Activated naive CD8-positive, alpha-beta T cell (primary cell): ENCODE results near the gene RNF19B.

Experiments
- H3K27ac Mint-ChIP-seq: one replicate; pipeline ENCODE4 v1.8.0; 2021; ENCODE audit warnings: mixed read lengths
- H3K27me3 Mint-ChIP-seq: one replicate; pipeline ENCODE4 v1.8.0; 2021; ENCODE audit warnings: mixed read lengths
- H3K36me3 Mint-ChIP-seq: one replicate; pipeline ENCODE4 v1.8.0; 2021; ENCODE audit warnings: mixed read lengths
- H3K4me1 Mint-ChIP-seq: one replicate; pipeline ENCODE4 v1.8.0; 2021; ENCODE audit warnings: low read depth, mixed read lengths
- H3K4me3 Mint-ChIP-seq: one replicate; pipeline ENCODE4 v1.8.0; 2021; ENCODE audit warnings: mild to moderate bottlenecking, mixed read lengths
- H3K9me3 Mint-ChIP-seq: one replicate; pipeline ENCODE4 v1.8.0; 2021; ENCODE audit warnings: low read depth, mixed read lengths

Gene RNF19B

DNA sequence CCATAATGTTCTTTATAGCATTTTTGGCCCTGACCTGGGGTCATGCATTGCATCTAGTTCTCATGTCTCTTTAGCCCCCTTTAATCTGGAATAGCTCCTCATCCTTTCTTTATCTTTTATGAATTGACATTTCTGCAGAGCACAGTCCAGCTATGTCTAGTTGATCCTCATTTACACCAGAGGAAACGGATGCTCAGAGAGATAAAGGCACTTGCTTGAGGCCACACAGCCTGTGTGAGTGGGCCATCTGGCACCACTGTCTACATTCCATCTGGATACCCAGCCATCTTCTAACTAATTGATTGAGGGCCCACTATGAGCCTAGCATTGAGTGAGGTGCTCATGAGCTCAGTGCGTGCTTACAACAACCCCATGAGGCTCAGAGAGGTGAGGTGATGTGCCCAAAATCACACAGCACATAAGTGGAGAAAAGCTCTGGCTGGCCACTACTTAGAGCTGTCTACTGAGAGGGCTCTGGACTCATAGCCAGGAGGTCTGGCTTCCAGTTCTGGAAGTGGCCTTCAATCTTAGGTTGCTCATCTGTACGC lies 74.8 kb downstream of the RNF19B start:
- Mint-ChIP-seq H3K36me3 (no peaks in the 10 kb centered on the region), H3K4me3 (no peak overlapping the region), H3K27ac (no peak overlapping the region)

DNA sequence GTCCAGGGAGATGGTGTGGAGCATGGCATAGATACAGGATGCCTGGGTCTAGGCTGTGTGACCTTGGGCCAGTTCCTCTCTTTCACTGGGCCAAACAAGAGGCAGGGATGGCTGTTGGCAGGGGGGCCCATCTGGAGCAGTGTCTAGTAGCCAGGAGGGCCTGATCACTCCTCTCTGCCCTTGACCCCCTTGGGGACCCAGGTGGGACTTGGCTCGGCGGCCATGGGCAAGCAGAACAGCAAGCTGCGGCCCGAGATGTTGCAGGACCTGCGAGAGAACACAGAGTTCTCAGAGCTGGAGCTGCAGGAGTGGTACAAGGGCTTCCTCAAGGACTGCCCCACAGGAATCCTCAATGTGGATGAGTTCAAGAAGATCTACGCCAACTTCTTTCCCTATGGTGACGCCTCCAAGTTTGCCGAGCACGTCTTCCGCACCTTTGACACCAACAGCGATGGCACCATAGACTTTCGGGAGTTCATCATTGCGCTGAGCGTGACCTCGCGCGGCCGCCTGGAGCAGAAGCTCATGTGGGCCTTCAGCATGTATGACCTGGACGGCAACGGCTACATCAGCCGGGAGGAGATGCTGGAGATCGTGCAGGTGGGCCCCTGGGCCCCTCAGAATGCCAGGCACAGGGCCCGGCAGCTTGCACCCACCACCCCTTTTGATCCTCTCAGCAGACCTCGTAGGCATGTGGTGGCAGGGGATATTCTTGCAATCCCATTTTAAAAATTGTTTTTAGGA lies 75.8 kb downstream of the RNF19B start:
- Mint-ChIP-seq H3K36me3 (no peaks in the 10 kb centered on the region), H3K4me1 (peaks cover 16% of the 10 kb centered on the region), H3K9me3 (no peaks in the 10 kb centered on the region), H3K27me3 (peaks cover 39% of the 10 kb centered on the region), H3K27ac (no peak overlapping the region), H3K4me3 (no peak overlapping the region)

More for the DNA sequence above, 74.8 kb downstream of the RNF19B start:
- H3K4me1 Mint-ChIP-seq, result peaks cover 16% of the 10 kb centered on the region
- peaks cover 39% of the 10 kb centered on the region for H3K27me3 Mint-ChIP-seq
- H3K9me3 Mint-ChIP-seq, result no peaks in the 10 kb centered on the region

DNA sequence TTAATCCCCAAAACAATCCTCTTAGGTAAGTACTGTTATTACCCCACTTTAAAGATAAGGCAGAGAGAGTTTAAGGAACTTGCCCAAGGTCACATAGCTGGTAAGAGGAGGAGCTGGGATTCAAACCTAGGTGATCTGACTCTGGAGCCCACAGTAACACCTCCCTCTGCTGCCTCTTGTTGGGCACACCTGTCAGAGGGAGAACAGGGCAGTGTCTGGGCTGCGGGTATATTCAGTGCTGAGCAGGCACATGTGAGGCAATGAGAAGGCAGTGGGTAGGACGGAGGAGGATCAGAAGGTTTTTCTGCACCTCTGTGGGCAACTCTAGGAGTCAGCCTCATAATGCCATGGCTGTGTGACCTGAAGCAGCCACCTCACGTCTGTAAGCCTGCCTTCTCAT lies 76.5 kb downstream of the RNF19B start:
- peaks cover 16% of the 10 kb centered on the region for H3K4me1 Mint-ChIP-seq
- no peaks in the 10 kb centered on the region for H3K36me3 Mint-ChIP-seq
- H3K9me3 Mint-ChIP-seq, result no peaks in the 10 kb centered on the region
- no peak overlapping the region for H3K4me3 Mint-ChIP-seq
- H3K27me3 Mint-ChIP-seq, result peaks cover 41% of the 10 kb centered on the region
- H3K27ac Mint-ChIP-seq, result no peak overlapping the region

DNA sequence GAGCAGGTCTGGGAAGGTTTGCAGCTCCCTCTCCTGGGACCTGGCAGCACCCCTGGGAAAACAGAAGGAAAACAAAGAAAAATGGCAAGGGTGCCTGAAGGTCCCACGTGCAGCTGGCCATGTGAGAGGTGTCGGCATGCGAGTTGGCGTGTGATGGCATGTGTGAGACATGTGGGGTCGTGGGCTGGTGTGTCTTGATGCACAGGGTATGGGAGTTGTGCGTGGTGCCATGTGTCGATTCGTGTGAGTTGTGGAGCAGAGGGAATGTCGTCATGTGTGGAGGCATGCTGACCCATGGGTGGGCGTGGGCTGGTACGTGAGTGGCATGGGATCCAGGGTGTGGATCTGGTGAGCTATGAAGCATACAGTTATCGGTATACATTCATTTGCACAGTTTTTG lies 77.0 kb downstream of the RNF19B start:
- peaks cover 40% of the 10 kb centered on the region for H3K27me3 Mint-ChIP-seq
- no peak overlapping the region for H3K27ac Mint-ChIP-seq
- no peak overlapping the region for H3K4me3 Mint-ChIP-seq
- H3K9me3 Mint-ChIP-seq, result no peaks in the 10 kb centered on the region
- no peaks in the 10 kb centered on the region for H3K36me3 Mint-ChIP-seq
- peaks cover 15% of the 10 kb centered on the region for H3K4me1 Mint-ChIP-seq

DNA sequence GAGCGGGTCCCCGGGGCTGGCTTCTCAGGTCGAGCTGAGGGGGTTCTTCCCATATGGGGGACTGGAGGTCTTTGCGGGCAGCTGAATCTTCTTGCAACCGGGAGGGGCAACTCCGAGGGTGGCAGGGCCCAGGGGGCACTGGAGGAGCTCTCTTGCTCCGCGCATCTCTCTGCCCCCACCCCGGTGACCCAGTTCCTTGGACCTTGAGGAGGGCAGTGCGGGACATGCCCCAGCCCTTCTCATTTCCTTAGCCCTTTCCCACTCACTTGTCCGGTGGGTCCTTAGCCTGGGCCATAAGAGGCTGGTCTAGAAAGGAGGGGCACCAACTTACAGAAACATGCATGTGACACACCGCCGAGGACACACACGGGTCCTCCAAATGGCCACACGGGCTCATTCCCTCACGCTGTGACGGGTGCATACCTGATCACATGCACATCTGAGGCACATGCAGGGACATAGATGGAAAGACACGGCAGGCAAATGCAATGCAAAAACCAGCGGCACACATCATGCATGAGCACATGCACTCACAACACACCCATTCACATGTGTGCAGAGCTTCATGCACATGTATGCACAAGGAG lies 77.7 kb downstream of the RNF19B start:
- peaks cover 8% of the 10 kb centered on the region for H3K4me1 Mint-ChIP-seq
- H3K27ac Mint-ChIP-seq, result no peak overlapping the region
- H3K27me3 Mint-ChIP-seq, result peaks cover 33% of the 10 kb centered on the region
- no peaks in the 10 kb centered on the region for H3K36me3 Mint-ChIP-seq
- no peak overlapping the region for H3K4me3 Mint-ChIP-seq
- no peaks in the 10 kb centered on the region for H3K9me3 Mint-ChIP-seq
